ENCODE data around the gene RC3H2.
"Not testable (repeated sequence)": the region's sequence is repeated elsewhere in the genome, so short reads cannot be mapped to it uniquely, and the experiment has no call there.

The RC3H2 gene

GRCh38 chr9:122848256-122848943 is 56.8 kb downstream of the RC3H2 start:
- ChIA-PET CTCF (interaction anchor here (1.8 kb wide), 1 partner anchor 10 kb away, joined by 8 read pairs; no protein-coding TSS in a partner anchor), POLR2A (no interaction called here)
- DNase-seq (ENCODE audit: extremely low spot score) = no peak
- no peak for TF ChIP-seq CTCF (IDR thresholded peaks at IDR 0.05; ENCODE audit: control extremely low read depth, extremely low read depth, low read depth, missing control alignments)

- POLR2A ChIA-PET = no interaction called here
Measured at GRCh38 chr9:122846371-122846940, 58.7 kb downstream of the RC3H2 start.

GRCh38 chr9:122845116-122845515 is 60.0 kb downstream of the RC3H2 start:
- no peak for TF ChIP-seq CTCF (IDR thresholded peaks at IDR 0.05; ENCODE audit: control extremely low read depth, extremely low read depth, low read depth, missing control alignments)
- ChIA-PET POLR2A (no interaction called here), CTCF (no interaction called here)
- no peak for DNase-seq (ENCODE audit: extremely low spot score)

More at GRCh38 chr9:122846371-122846940, 58.7 kb downstream of the RC3H2 start:
- DNase-seq (ENCODE audit: extremely low spot score) = no peak
- CTCF ChIA-PET = interaction anchor here (1.8 kb wide), 1 partner anchor 8 kb away, joined by 8 read pairs; no protein-coding TSS in a partner anchor
- TF ChIP-seq CTCF (IDR thresholded peaks at IDR 0.05; ENCODE audit: control extremely low read depth, extremely low read depth, low read depth, missing control alignments) = no peak

GRCh38 chr9:122844137-122844536 is 61.0 kb downstream of the RC3H2 start:
- POLR2A ChIA-PET = no interaction called here
- no peak for TF ChIP-seq CTCF (IDR thresholded peaks at IDR 0.05; ENCODE audit: control extremely low read depth, extremely low read depth, low read depth, missing control alignments)
- DNase-seq (ENCODE audit: extremely low spot score) = no peak
- CTCF ChIA-PET = interaction anchor here (0.9 kb wide), 1 partner anchor 13 kb away, joined by 3 read pairs; no protein-coding TSS in a partner anchor

GRCh38 chr9:122841501-122841900 is 63.7 kb downstream of the RC3H2 start:
- TF ChIP-seq CTCF (IDR thresholded peaks at IDR 0.05; ENCODE audit: control extremely low read depth, extremely low read depth, low read depth, missing control alignments) = no peak
- DNase-seq (ENCODE audit: extremely low spot score) = no peak
- ChIA-PET CTCF (interaction anchor here (0.5 to 1.2 kb wide), 2 partner anchors 18 to 150 kb away, joined by 3 read pairs; no protein-coding TSS in a partner anchor), POLR2A (no interaction called here)

- CTCF ChIA-PET = interaction anchor here (0.9 to 2.3 kb wide), 8 partner anchors 9 to 714 kb away, joined by 3 to 8 read pairs (median 4); partner anchors contain the start of gene PDCL
- POLR2A ChIA-PET; DNase-seq (ENCODE audit: extremely low spot score): not testable (repeated sequence)
Measured at GRCh38 chr9:122838441-122838840, 66.7 kb downstream of the RC3H2 start.

GRCh38 chr9:122837266-122837850 is 67.8 kb downstream of the RC3H2 start:
- ChIA-PET POLR2A (no interaction called here), CTCF (interaction anchor here (1.6 to 2.3 kb wide), 5 partner anchors 9 to 27 kb away, joined by 3 to 8 read pairs (median 4); partner anchors contain the start of gene PDCL)
- no peak for DNase-seq (ENCODE audit: extremely low spot score)
- no peak for TF ChIP-seq CTCF (IDR thresholded peaks at IDR 0.05; ENCODE audit: control extremely low read depth, extremely low read depth, low read depth, missing control alignments)

All from GM10248 (cell line).